GM21360 (cell line): Measurements from ENCODE around the gene KAT6B.
"Not testable (repeated sequence)": the region's sequence is repeated elsewhere in the genome, so short reads cannot be mapped to it uniquely, and the experiment has no call there.

Experiments
- ATAC-seq: cut with Tn5 transposase; IDR thresholded peaks from one replicate; pipeline ENCODE4 v1.9.1; 2021; ENCODE audit warnings: mild to moderate bottlenecking, moderate library complexity; ENCODE audit not compliant: unreplicated experiment

Gene KAT6B

GRCh38 chr10:74855439-74855838, 29.0 kb downstream of the KAT6B start:
- no peak for ATAC-seq

- ATAC-seq, result no peak
These were observed 30.5 kb downstream of the KAT6B start for GRCh38 chr10:74856940-74857339.

GRCh38 chr10:74857586-74857985, 31.2 kb downstream of the KAT6B start:
- no peak for ATAC-seq

- ATAC-seq, result no peak
These were observed 33.1 kb downstream of the KAT6B start for GRCh38 chr10:74859546-74859945.

GRCh38 chr10:74862625-74863024, 36.2 kb downstream of the KAT6B start:
- no peak for ATAC-seq

DNA sequence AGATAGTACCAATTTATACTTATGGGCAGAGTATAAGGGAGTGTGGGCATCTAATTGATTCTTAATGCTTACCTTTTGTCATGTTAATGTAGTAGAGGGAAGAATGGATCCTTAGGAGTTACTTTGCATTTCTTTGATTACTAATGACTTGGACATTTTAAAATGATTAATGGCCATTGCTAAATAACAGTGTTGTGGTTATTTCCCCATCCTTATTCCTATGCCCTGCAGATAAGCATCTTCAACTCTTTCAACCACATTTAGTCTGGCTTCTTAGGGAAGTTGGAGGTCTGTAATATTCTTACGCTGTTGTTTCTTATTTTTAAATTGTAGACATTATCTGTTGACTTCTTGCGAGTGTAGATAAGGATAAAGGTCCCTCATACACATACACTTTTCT, 37.2 kb downstream of the KAT6B start:
- no peak for ATAC-seq

DNA sequence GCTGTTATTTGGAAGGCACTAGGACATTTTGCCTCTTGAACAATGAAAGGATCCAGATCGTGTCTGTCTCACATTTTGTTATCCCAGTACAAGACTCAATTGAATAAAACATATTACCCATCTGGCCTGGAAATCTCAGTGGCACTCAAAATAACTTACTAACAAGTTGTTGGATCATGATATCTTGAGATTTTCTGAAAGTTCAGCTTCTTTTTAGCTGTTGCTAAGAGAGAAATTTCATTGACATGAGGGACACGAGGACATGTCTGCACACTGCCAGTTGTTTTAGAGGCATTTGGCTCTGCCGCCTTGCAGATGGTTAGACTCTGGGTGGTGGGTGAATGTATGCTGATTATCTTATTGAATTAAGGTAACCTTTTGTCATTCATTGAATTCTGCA, 41.0 kb downstream of the KAT6B start:
- no peak for ATAC-seq

DNA sequence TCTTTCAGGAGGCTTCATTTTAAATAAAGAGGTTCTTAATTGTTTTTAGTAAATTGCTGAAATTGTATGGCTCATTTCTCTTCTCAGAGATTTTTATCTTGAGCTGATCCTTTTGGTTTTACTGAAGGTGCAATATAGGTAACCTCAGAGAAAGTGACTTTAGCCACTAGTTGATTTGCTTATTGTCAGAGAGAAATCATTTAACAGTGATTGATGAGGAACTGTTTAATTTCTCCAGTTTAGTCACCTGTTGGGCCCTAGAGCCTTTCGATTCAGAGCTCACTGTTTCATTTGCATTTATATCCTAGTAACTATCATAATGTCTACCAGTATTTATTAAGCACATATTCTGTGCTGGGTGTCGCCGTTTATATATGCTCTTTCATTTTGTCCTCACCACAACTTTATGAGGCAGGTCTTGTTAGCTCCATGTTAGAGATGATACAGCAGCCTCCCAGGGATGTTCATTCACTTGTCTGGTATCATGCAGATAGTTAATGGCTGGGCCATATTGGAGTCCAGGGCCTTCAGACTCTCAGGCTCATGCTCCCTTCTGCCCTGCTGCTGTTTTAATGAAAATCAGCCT, 42.1 kb downstream of the KAT6B start:
- ATAC-seq, result no peak

- no peak for ATAC-seq
These were observed 43.2 kb downstream of the KAT6B start for GRCh38 chr10:74869635-74870034.

DNA sequence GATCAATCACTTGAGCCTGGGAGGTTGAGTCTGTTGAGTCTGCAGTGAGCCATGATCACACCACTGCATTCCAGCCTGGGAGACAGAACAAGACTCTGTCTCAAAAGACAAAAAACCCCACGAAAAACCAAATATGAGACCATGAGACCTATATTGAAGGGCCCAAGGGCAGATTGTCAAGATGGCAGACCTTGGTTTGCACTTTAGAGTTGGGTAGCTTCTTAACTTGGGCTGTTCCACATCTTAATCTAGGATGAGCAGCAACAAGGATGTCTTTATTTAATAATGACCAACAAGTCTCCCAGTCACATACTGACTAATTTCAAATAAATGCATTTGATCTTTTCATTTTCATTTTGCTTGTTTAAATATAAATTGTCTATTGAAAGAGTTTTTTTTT, 43.8 kb downstream of the KAT6B start:
- no peak for ATAC-seq

GRCh38 chr10:74871595-74872382, 45.4 kb downstream of the KAT6B start:
- peak; percentile 73 for ATAC-seq

GRCh38 chr10:74873803-74874454, 47.5 kb downstream of the KAT6B start:
- ATAC-seq, result no peak

GRCh38 chr10:74874649-74875048, 48.2 kb downstream of the KAT6B start:
- no peak for ATAC-seq

DNA sequence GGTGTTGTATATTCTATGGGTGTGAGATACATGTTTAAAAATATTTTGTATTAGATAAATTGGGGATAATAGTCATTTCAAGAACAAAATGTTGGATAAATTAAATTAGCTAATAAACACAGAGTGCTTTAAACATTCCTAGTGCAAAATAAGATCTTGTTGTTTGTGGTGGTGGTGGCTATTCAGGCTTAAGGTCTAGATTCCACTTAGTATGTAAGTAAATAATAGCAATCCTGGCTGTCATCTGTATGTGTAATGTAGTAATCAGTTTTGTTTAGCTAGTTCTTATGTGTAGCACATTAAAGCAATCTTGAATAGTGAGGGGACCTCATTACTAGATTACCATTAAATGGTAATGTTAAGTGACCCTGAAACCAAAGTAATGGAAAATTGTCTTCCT, 48.7 kb downstream of the KAT6B start:
- no peak for ATAC-seq

DNA sequence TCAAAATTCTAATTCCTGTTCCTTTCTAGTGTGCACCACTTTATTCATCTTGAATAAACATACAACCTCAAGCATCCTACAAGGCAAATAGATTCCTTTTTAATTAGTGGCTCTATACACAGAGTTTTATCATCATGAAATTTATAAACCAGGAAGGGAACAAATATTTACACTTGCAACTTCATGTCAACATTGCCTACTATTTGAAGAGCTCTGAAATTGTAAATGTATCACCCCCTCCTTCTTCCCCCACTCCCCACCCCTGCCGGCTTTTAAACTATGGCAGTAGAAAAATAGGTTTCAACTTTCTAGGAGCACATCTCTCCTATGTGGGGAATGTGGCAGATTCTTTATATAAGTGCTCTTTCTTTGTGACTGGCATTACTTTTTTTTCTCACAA, 49.6 kb downstream of the KAT6B start:
- ATAC-seq, result no peak

GRCh38 chr10:74877054-74877453, 50.7 kb downstream of the KAT6B start:
- not testable (repeated sequence) for ATAC-seq

GRCh38 chr10:74877898-74878297, 51.5 kb downstream of the KAT6B start:
- no peak for ATAC-seq

- no peak for ATAC-seq
These were observed 53.6 kb downstream of the KAT6B start for GRCh38 chr10:74880041-74880440.

DNA sequence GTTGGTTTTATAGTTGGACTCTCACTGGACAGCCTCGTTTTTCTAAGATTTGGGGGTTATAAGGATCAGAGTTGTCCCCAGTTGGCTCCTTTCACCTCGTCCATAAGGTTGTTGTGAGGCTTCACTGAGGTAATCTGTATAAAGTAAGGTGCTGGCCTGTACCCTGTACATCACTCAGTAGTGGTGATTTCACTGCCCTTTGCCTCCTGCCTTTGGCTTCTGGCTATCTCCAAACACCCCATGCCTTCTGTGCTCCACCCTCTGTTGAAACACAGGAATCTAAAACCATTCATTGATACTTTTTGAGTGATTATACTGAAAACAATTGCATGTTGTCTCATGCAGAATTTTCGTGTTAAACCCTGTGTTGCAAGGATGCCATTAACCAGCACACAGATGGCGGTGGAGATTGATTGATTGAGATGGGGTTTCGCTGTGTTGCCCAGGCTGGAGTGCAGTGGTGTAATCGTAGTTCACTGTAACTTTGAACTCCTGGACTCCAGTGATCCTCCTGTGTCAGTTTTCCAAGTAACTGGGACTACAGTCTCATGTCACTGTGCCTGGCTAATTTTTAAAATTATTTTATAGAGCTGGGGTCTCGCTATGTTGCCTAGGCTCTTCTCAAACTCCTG, 55.0 kb downstream of the KAT6B start:
- ATAC-seq, result no peak

- ATAC-seq, result no peak
These were observed 56.0 kb downstream of the KAT6B start for GRCh38 chr10:74882427-74882826.

DNA sequence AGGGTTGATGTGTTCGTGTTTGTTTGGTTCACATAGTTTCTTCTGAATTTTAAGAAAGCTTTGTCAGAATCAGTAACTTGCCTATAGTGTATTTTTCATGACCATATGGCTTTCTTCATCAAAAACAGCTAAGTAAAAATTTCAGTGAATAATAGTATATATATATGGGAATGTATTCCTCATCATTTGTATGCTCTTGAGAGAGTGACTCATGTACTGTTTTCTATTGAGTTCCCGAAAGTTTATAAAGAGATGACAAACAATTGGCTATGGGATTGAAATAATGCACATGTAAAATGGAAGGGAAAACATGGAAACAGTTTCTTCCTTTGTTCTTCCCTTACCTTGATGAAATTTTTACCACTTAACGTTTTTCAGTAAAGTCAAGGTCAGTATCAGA, 56.4 kb downstream of the KAT6B start:
- no peak for ATAC-seq

DNA sequence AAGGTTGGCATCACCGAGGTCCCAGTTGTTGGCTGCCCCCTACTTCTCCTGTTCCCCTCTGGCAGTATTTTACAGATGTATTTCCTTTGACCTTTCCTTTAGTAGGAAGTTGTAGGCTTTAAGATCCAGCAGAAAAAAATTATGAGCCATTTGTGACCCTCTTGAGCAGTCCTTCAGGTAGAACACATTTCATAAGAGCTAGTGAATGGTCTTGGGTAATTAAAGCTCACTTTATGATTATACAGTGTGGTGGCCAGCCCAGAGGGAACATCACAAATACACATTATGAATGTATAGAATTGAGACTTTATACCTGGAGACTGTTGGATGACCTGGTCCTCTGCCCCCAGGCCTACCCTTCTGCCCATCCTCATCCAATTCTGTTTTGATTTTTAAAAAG, 57.0 kb downstream of the KAT6B start:
- no peak for ATAC-seq
